Uterus (tissue), 2 donors: ENCODE measurements around the gene HLCS.

Source experiments
- CTCF ChIP-seq, 4 experiments: fragments of 200-600 bp in 2 of 4; fragments of 450-650 bp in 2 of 4; sonication (generic) in 2 of 4; IDR thresholded peaks; one replicate each; pipeline ENCODE4 v1.5.1; 2016 to 2019; ENCODE audit warnings: antibody characterized with exemption in 4 of 4, mild to moderate bottlenecking in 2 of 4, moderate library complexity in 1 of 4
- POLR2A ChIP-seq, 2 donors: fragments of 450-650 bp; IDR thresholded peaks; one replicate each; pipeline ENCODE4 v1.6.1; 2016; ENCODE audit warnings: antibody characterized with exemption in 2 of 2, mild to moderate bottlenecking in 1 of 2, moderate library complexity in 1 of 2

GRCh38 chr21:36928960-36929359, 37.5 kb downstream of the HLCS start:
- TF ChIP-seq CTCF (IDR thresholded peaks at IDR 0.05) (no peak), POLR2A (IDR thresholded peaks at IDR 0.05) (no peak)
